Suprapubic skin (tissue), 4 donors: ENCODE measurements around the gene CLIC2.

Experiments
- CTCF ChIP-seq, 2 donors: fragments of 200-600 bp in 1 of 2; fragments of 450-650 bp in 1 of 2; sonication (generic) in 1 of 2; IDR thresholded peaks; one replicate each; pipeline ENCODE4 v1.5.1; 2016 to 2019; ENCODE audit warnings: antibody characterized with exemption in 2 of 2, mild to moderate bottlenecking in 1 of 2, moderate library complexity in 1 of 2
- POLR2A ChIP-seq, 2 donors: fragments of 450-650 bp; IDR thresholded peaks; one replicate each; pipeline ENCODE4 v1.6.1; 2017; ENCODE audit warnings: antibody characterized with exemption in 2 of 2, mild to moderate bottlenecking in 2 of 2, moderate library complexity in 2 of 2
- POLR2AphosphoS5 ChIP-seq, 3 donors: sonication (generic); formaldehyde crosslinking; IDR thresholded peaks; one replicate each; pipeline ENCODE4 v1.6.1; 2017; ENCODE audit warnings: antibody characterized with exemption in 3 of 3

DNA sequence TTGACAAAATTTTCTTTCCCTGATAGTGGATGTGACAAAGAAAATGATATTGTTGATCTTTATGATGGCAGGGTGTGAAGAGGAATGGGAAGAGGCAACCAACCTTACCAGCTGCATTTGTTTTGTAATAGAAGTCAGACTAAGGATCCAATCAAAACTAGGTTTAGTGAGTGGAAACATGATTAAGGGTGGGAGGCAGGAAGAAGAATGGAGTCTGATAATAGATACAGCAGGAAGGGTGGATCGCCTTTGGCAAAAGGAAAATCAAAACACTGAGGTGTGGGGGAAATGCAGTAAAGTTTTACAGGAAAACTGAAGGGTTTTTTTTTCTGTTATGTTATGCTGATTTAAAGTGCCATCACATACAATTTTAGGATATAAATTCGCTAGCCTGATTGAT is 3.4 kb downstream of the CLIC2 start:
- TF ChIP-seq CTCF (IDR thresholded peaks at IDR 0.05) (no peak), POLR2A (IDR thresholded peaks at IDR 0.05) (no peak), POLR2AphosphoS5 (IDR thresholded peaks at IDR 0.05) (no peak)
